Testis (tissue), 5 donors: ENCODE results near the gene ZNF212. TPM values are rescaled to one million over a fixed set of nuclear protein-coding genes. Genes with fewer than 3 reads are reported as not detected.
A peak's percentile ranks its signal among the peaks of the same experiment; 100 is the strongest.

Experiments used
- DNase-seq: peaks from one replicate; pipeline ENCODE4 v3.0.0-alpha.2; 2019
- H3K27ac ChIP-seq, 2 donors: fragments of 200-600 bp; sonication (generic); one replicate each; pipeline ENCODE4 v1.5.1; 2019
- H3K27me3 ChIP-seq: fragments of 200-600 bp; sonication (generic); one replicate; pipeline ENCODE4 v1.5.1; 2019
- H3K36me3 ChIP-seq: fragments of 200-600 bp; sonication (generic); one replicate; pipeline ENCODE4 v1.5.1; 2017; ENCODE audit warnings: low read depth; ENCODE audit errors: missing control alignments
- H3K4me1 ChIP-seq: fragments of 200-600 bp; sonication (generic); one replicate; pipeline ENCODE4 v1.5.1; 2019
- H3K4me3 ChIP-seq, 2 donors: fragments of 200-600 bp; sonication (generic); one replicate each; pipeline ENCODE4 v1.5.1; 2017 to 2019
- H3K9me3 ChIP-seq: fragments of 200-600 bp; sonication (generic); one replicate; pipeline ENCODE4 v1.5.1; 2017
- CTCF ChIP-seq, 3 experiments: fragments of 450-650 bp in 2 of 3; fragments of 200-600 bp in 1 of 3; sonication (generic) in 1 of 3; IDR thresholded peaks; one replicate each; pipeline ENCODE4 v1.5.1; 2016 to 2019; ENCODE audit warnings: antibody characterized with exemption in 3 of 3, mild to moderate bottlenecking in 2 of 3, moderate library complexity in 1 of 3
- POLR2A ChIP-seq: fragments of 450-650 bp; IDR thresholded peaks from one replicate; pipeline ENCODE4 v1.6.1; 2017; ENCODE audit warnings: antibody characterized with exemption, mild to moderate bottlenecking, moderate library complexity
- WGBS, 2 donors: methylation state at CpG; one replicate each; pipeline ENCODE4 v1.1.5; 2018; 5-methylcytosine and 5-hydroxymethylcytosine counted together
- intact Hi-C: fragments of 100-400 bp; cut with DNase I; formaldehyde crosslinking; loops from one replicate; pipeline ENCODE4 v1.15.1; 2023; ENCODE audit warnings: low total_unique reads
- long read RNA-seq, 2 donors: transcript quantifications; one replicate each; lab custom pipeline, GENCODE V29; 2026
- polyA plus RNA-seq: library from polyadenylated mRNA; stranded (reverse); fragments of 350-450 nt; fragmentation: Illumina TruSeq; extraction: RNeasy Lipid Tissue Mini Kit (QIAGEN cat#74804); gene quantifications from one replicate; pipeline ENCODE4 v1.2.3, GENCODE V29; 2014; ENCODE audit warnings: low read depth, low replicate concordance; ENCODE audit not compliant: insufficient read depth
- total RNA-seq, 2 donors: library from RNA; depleted of rRNA; stranded (reverse); fragments of >200 nt; gene quantifications; one replicate each; pipeline ENCODE4 v1.2.3, GENCODE V29; 2016

ZNF212 gene
- total RNA-seq (10 to 100 TPM; 23.1 to 24.2 TPM), polyA plus RNA-seq (17.2 TPM)
- long read RNA-seq, donor 1, partial matches to known transcripts: 0 of 5 reads
- long read RNA-seq, donor 1, other reads (novel, unspliced or antisense): 0 of 5 reads
- long read RNA-seq, donor 2, partial matches to known transcripts: 0 of 1 reads
- long read RNA-seq, donor 2, other reads (novel, unspliced or antisense): 0 of 1 reads

- peak within 1 kb of the TSS; percentile 45 to 79 for H3K27ac ChIP-seq
- intact Hi-C loops: no loop called here
- peaks cover 8% of the 10 kb centered on the region for H3K4me1 ChIP-seq
- H3K27me3 ChIP-seq: no peaks in the 10 kb centered on the region
- peak; percentile 96 for DNase-seq
- peak; percentile 83 to 96 (median 84) for TF ChIP-seq CTCF (IDR thresholded peaks at IDR 0.05)
- no peak for TF ChIP-seq POLR2A
- peak within 1 kb of the TSS; percentile 73 to 90 for H3K4me3 ChIP-seq
- no peaks in the 10 kb centered on the region for H3K9me3 ChIP-seq
- H3K36me3 ChIP-seq: no peaks in the 10 kb centered on the region
- 1% methylated on average over 13 to 63 of the region's 64 CpGs for WGBS, 2 donors
Observed at GRCh38 chr7:149239345-149240143, at the start of gene ZNF212. Gene ZNF212, plus strand, starts transcription at chr7:149239651. Its CDS starts 128 bp downstream, at chr7:149239779.

GRCh38 chr7:149191851-149192250 is 47.6 kb upstream of the ZNF212 start:
- Histone ChIP-seq H3K27me3 (no peaks in the 10 kb centered on the region), H3K36me3 (no peaks in the 10 kb centered on the region), H3K9me3 (no peaks in the 10 kb centered on the region), H3K4me1 (peaks cover 5% of the 10 kb centered on the region), H3K27ac (no peak overlapping the region), H3K4me3 (no peak overlapping the region)
- intact Hi-C loops: no loop called here
- no peak for DNase-seq
- WGBS, 2 donors: 62 to 66% methylated on average over 5 of the region's 5 CpGs
- TF ChIP-seq CTCF (IDR thresholded peaks at IDR 0.05): no peak
- TF ChIP-seq POLR2A: no peak

GRCh38 chr7:149194799-149195179 is 44.7 kb upstream of the ZNF212 start:
- Histone ChIP-seq H3K9me3 (no peaks in the 10 kb centered on the region), H3K4me1 (peaks cover 9% of the 10 kb centered on the region), H3K4me3 (peak overlapping the region; percentile 69 to 79), H3K27me3 (no peaks in the 10 kb centered on the region), H3K36me3 (no peaks in the 10 kb centered on the region), H3K27ac (peak overlapping the region in 1 of 2 donors; percentile 86)
- 46 to 74% methylated on average over 4 of the region's 4 CpGs for WGBS, 2 donors
- intact Hi-C loops: no loop called here
- DNase-seq: no peak
- TF ChIP-seq POLR2A (no peak), CTCF (IDR thresholded peaks at IDR 0.05) (no peak)

GRCh38 chr7:149195180-149196150 is 44.0 kb upstream of the ZNF212 start, which contains the start of gene ZNF282:
Gene ZNF282, plus strand, starts transcription at chr7:149195546. Its CDS starts 44 bp downstream, at chr7:149195590.
- peaks cover 9% of the 10 kb centered on the region for H3K4me1 ChIP-seq
- H3K27me3 ChIP-seq: no peaks in the 10 kb centered on the region
- no peaks in the 10 kb centered on the region for H3K36me3 ChIP-seq
- 0% methylated on average over 2 to 23 of the region's 97 CpGs for WGBS, 2 donors
- H3K4me3 ChIP-seq: peak within 1 kb of the TSS; percentile 69 to 79
- peak; percentile 90 for DNase-seq
- TF ChIP-seq POLR2A: no peak
- peak in 2 of 3 experiments; percentile 40 to 54 for TF ChIP-seq CTCF (IDR thresholded peaks at IDR 0.05)
- H3K9me3 ChIP-seq: no peaks in the 10 kb centered on the region
- peak within 1 kb of the TSS; percentile 58 to 86 for H3K27ac ChIP-seq
- intact Hi-C loops: no loop called here
